ENCODE results near the gene PFDN2.

PFDN2 gene

DNA sequence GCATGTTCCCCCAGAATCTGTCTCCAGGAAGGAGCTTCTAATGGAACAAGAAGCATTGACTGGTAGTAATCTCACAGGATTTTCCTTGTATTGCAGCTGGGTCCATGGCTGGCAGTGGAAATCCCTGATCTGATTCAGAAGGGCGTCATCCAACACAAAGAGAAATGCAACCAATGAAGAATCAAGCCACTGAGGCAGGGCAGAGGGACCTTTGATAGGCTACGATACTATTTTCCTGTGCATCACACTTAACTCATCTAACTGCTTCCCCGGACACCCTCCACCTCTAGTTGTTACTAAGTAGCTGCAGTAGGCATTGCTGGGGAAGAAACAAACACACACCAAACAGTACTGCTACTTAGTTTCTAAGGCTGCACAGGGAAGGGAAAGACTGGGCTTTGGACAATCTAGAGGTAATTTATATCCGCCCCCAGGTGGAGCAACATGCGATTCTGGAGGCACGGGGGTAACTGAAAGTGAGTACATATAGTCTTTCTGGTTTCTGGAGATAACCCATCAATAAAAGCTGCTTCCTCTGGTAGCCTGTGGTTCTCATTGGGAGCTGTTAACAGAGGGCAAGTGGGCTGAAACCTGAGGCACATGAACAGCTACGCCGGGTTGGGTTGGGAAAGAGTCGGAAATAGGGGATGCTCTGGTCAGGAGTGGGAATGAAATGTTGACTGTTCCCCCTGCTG lies 40.6 kb upstream of the PFDN2 start:
- no peak for DNase-seq (ENCODE audit: low spot score)
- in situ Hi-C loops (cut with MboI; ENCODE audit: low pct_unique_long_range_greater_than_20kb, low sequenced_read_pairs, unreplicated experiment): no loop called here
- TF ChIP-seq, protein P1, sequence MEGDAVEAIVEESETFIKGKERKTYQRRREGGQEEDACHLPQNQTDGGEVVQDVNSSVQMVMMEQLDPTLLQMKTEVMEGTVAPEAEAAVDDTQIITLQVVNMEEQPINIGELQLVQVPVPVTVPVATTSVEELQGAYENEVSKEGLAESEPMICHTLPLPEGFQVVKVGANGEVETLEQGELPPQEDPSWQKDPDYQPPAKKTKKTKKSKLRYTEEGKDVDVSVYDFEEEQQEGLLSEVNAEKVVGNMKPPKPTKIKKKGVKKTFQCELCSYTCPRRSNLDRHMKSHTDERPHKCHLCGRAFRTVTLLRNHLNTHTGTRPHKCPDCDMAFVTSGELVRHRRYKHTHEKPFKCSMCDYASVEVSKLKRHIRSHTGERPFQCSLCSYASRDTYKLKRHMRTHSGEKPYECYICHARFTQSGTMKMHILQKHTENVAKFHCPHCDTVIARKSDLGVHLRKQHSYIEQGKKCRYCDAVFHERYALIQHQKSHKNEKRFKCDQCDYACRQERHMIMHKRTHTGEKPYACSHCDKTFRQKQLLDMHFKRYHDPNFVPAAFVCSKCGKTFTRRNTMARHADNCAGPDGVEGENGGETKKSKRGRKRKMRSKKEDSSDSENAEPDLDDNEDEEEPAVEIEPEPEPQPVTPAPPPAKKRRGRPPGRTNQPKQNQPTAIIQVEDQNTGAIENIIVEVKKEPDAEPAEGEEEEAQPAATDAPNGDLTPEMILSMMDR (IDR thresholded peaks at IDR 0.05; ENCODE audit: extremely low read depth, insufficient read depth, missing control alignments): no peak

DNA sequence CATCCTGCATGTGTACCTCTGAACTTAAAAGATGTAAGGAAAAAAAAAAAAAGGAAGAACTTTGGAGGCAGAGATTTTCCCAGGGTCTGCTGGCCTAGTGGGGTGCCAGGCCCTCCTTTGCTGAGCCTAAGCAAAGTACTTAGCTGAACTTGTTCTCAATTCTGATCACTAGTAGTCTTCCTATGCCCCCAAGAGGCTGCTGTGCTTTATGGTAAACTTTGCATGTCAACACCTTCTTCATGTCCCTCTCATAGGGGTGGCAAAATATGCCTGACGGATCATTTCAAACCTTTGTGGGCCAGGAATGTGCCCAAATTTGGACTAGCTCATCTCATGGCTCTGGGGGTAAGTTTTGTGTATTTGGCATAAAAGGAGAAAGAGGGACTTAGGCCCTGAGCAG lies 40.0 kb upstream of the PFDN2 start:
- in situ Hi-C loops (cut with MboI; ENCODE audit: low pct_unique_long_range_greater_than_20kb, low sequenced_read_pairs, unreplicated experiment): no loop called here
- DNase-seq (ENCODE audit: low spot score): no peak
- TF ChIP-seq, protein P1 (IDR thresholded peaks at IDR 0.05; ENCODE audit: extremely low read depth, insufficient read depth, missing control alignments): no peak

DNA sequence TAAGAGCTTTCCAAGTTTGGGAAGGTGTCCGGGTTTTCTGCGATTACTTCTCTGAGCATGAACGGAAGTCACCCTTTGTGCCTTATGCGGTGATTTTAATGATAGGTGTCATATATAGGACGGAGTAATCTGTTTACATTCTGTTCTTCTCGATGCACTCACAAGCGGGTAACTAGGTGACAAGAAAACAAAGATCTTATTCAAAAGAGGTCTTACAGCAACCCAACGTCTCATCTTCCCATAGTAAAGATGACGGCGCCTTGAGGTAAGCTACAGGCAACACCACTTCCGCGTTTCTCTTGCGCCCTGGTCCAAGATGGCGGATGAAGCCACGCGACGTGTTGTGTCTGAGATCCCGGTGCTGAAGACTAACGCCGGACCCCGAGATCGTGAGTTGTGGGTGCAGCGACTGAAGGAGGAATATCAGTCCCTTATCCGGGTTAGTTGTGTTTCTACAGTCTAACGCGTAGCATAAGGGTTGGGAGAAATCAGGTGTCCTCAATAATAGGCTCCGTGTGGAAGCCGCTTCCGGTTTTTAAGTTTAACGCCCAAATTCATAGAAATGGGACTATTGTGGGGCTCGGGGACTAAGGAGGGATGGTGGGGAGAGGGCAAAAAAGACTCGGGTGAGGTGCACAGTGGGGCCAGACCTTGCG lies 36.0 kb upstream of the PFDN2 start, which contains the start of gene UFC1:
Gene UFC1, plus strand, starts transcription at position 297 of the 656 bp plus-strand sequence. Its CDS starts 20 bp downstream, at position 317.
- DNase-seq (ENCODE audit: low spot score): peak; percentile 90
- TF ChIP-seq, protein P1 (IDR thresholded peaks at IDR 0.05; ENCODE audit: extremely low read depth, insufficient read depth, missing control alignments): no peak
- in situ Hi-C loops (cut with MboI; ENCODE audit: low pct_unique_long_range_greater_than_20kb, low sequenced_read_pairs, unreplicated experiment): no loop called here

DNA sequence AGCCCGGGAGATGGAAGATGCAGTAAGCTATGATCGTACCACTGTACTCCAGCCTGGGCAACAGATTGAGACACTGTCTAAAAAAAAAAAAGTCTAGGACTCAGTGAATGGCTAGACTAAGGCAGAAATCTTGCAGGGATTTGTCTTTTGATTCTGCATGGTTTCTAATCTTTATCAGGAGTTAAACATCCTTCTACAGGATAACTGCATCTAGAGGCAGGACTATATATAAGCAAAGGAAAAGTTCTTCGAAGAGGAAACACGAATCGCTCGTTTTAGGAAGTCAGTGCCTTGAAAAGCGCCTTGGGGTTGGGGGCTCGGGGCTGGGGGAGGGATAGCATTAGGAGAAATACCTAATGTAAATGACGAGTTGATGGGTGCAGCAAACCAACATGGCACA lies 35.3 kb upstream of the PFDN2 start:
- TF ChIP-seq, protein P1 (IDR thresholded peaks at IDR 0.05; ENCODE audit: extremely low read depth, insufficient read depth, missing control alignments): no peak
- in situ Hi-C loops (cut with MboI; ENCODE audit: low pct_unique_long_range_greater_than_20kb, low sequenced_read_pairs, unreplicated experiment): no loop called here
- DNase-seq (ENCODE audit: low spot score): no peak

DNA sequence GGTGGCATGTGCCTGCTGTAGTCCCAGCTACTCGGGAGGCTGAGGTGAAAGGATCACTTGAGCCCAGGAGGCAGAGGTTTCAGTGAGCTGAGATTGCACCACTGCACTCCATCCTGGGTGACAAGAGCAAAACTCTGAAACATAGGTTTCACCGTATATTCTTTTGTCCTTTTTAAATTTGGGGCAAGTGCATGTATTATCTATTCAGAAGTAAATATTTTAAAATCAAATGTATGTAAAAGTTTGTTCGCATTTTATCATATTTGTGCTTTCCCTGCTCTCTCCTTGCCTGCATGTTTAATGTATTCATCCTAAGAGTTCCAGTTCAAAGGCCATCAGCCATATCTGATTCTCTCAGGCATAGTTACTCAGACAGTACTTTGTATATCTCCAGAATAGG lies 28.0 kb upstream of the PFDN2 start:
- in situ Hi-C loops (cut with MboI; ENCODE audit: low pct_unique_long_range_greater_than_20kb, low sequenced_read_pairs, unreplicated experiment): no loop called here

DNA sequence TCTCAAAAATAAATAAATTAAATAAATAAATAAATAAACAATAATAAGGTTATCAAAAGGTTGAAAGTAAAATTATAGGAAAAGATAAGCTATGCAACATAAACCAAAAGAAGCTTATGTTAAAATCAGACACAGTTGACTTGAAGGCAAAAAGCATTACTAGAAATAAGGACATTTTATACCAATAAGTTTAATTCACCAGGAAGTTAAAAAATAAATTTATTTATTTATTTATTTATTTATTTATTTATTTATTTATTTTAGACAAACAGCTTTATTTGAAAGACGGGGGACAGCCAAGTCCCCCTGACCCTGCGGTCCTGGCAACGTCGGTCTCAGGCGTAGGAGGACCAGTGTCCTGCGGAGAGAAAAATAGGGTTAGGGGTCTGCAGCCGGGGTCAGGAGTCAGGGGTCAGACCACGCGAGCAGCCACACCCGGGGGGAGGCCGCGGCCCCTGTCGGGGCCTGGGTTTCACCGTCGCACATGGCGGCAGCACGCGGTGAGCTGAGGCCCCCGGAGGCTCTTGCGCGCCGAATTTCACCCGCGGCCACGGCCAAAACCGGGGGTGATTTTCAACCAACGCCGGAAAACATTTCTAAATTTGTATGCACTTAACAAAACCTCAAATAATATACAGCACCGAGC lies 23.0 kb upstream of the PFDN2 start:
- DNase-seq (ENCODE audit: low spot score): no peak
- TF ChIP-seq, protein P1 (IDR thresholded peaks at IDR 0.05; ENCODE audit: extremely low read depth, insufficient read depth, missing control alignments): no peak
- in situ Hi-C loops (cut with MboI; ENCODE audit: low pct_unique_long_range_greater_than_20kb, low sequenced_read_pairs, unreplicated experiment): no loop called here

More for the DNA sequence above, 28.0 kb upstream of the PFDN2 start:
- TF ChIP-seq, protein P1 (IDR thresholded peaks at IDR 0.05; ENCODE audit: extremely low read depth, insufficient read depth, missing control alignments): no peak
- no peak for DNase-seq (ENCODE audit: low spot score)

Measured in GM13977 (cell line).